Chondrocyte (in vitro differentiated cells): Measurements from ENCODE around the gene SORCS1. TPM values are rescaled to one million over a fixed set of nuclear protein-coding genes. Genes with fewer than 3 reads are reported as not detected.

ENCODE experiments used
- DNase-seq: peaks from one replicate; pipeline ENCODE4 v3.0.0; 2021; ENCODE audit warnings: mixed read lengths, low spot score
- H3K27ac Mint-ChIP-seq: one replicate; pipeline ENCODE4 v1.8.0; 2021; ENCODE audit warnings: mild to moderate bottlenecking, moderate library complexity, mixed read lengths; ENCODE audit not compliant: unreplicated experiment
- H3K27me3 Mint-ChIP-seq: 2 replicates; pipeline ENCODE4 v1.8.0; 2021; ENCODE audit warnings: low read depth, mixed read lengths
- H3K36me3 Mint-ChIP-seq: 2 replicates; pipeline ENCODE4 v1.8.0; 2021; ENCODE audit warnings: low read depth, mixed read lengths
- H3K4me1 Mint-ChIP-seq: 2 replicates; pipeline ENCODE4 v1.8.0; 2021; ENCODE audit warnings: low read depth, mild to moderate bottlenecking, mixed read lengths
- H3K4me3 Mint-ChIP-seq: one replicate; pipeline ENCODE4 v1.8.0; 2021; ENCODE audit warnings: mild to moderate bottlenecking, moderate library complexity, mixed read lengths; ENCODE audit not compliant: unreplicated experiment
- H3K9me3 Mint-ChIP-seq: 2 replicates; pipeline ENCODE4 v1.8.0; 2021; ENCODE audit warnings: low read depth, mixed read lengths
- CTCF ChIP-seq: fragments of 200-600 bp; sonication (generic); IDR thresholded peaks from 2 replicates; pipeline ENCODE4 v1.5.0; 2021; ENCODE audit warnings: antibody characterized with exemption, mild to moderate bottlenecking, moderate library complexity
- total RNA-seq: library from RNA; stranded (reverse); gene quantifications from 3 replicates; pipeline ENCODE4 v1.2.1, GENCODE V29; 2021

Gene SORCS1
- total RNA-seq, 1 donor from 2014 or later, result not detected

GRCh38 chr10:106727170-106727569 lies 437.3 kb downstream of the SORCS1 start:
- no peak for DNase-seq
- no peak overlapping the region for H3K27ac Mint-ChIP-seq
- no peaks in the 10 kb centered on the region for H3K4me1 Mint-ChIP-seq
- no peaks in the 10 kb centered on the region for H3K36me3 Mint-ChIP-seq
- no peaks in the 10 kb centered on the region for H3K9me3 Mint-ChIP-seq
- no peaks in the 10 kb centered on the region for H3K27me3 Mint-ChIP-seq
- no peak overlapping the region for H3K4me3 Mint-ChIP-seq
- no peak for TF ChIP-seq CTCF

- no peak overlapping the region for H3K4me3 Mint-ChIP-seq
- peaks cover 5% of the 10 kb centered on the region for H3K9me3 Mint-ChIP-seq
- no peaks in the 10 kb centered on the region for H3K36me3 Mint-ChIP-seq
- H3K4me1 Mint-ChIP-seq, result no peaks in the 10 kb centered on the region
- no peak for TF ChIP-seq CTCF
- no peak for DNase-seq
- H3K27ac Mint-ChIP-seq, result no peak overlapping the region
- H3K27me3 Mint-ChIP-seq, result no peaks in the 10 kb centered on the region
Measured at GRCh38 chr10:106722524-106722923, 442.0 kb downstream of the SORCS1 start.

GRCh38 chr10:106720683-106721082 lies 443.8 kb downstream of the SORCS1 start:
- Mint-ChIP-seq H3K4me3 (no peak overlapping the region), H3K27me3 (no peaks in the 10 kb centered on the region), H3K4me1 (no peaks in the 10 kb centered on the region), H3K36me3 (no peaks in the 10 kb centered on the region), H3K27ac (no peak overlapping the region), H3K9me3 (peaks cover 5% of the 10 kb centered on the region)
- no peak for DNase-seq
- TF ChIP-seq CTCF, result no peak

GRCh38 chr10:106716381-106716780 lies 448.1 kb downstream of the SORCS1 start:
- peaks cover 5% of the 10 kb centered on the region for H3K9me3 Mint-ChIP-seq
- H3K27me3 Mint-ChIP-seq, result peaks cover 2% of the 10 kb centered on the region
- no peaks in the 10 kb centered on the region for H3K36me3 Mint-ChIP-seq
- no peaks in the 10 kb centered on the region for H3K4me1 Mint-ChIP-seq
- DNase-seq, result no peak
- no peak overlapping the region for H3K27ac Mint-ChIP-seq
- no peak for TF ChIP-seq CTCF
- no peak overlapping the region for H3K4me3 Mint-ChIP-seq

GRCh38 chr10:106714734-106715555 lies 449.6 kb downstream of the SORCS1 start:
- no peaks in the 10 kb centered on the region for H3K4me1 Mint-ChIP-seq
- no peak for DNase-seq
- H3K4me3 Mint-ChIP-seq, result no peak overlapping the region
- no peaks in the 10 kb centered on the region for H3K36me3 Mint-ChIP-seq
- no peak overlapping the region for H3K27ac Mint-ChIP-seq
- H3K9me3 Mint-ChIP-seq, result peaks cover 4% of the 10 kb centered on the region
- peaks cover 2% of the 10 kb centered on the region for H3K27me3 Mint-ChIP-seq
- no peak for TF ChIP-seq CTCF
